Mucosa of descending colon (tissue), 3 donors: Measurements from ENCODE around the gene PHACTR1. TPM values are rescaled to one million over a fixed set of nuclear protein-coding genes. Genes with fewer than 3 reads are reported as not detected.
"Not testable (repeated sequence)": the region's sequence is repeated elsewhere in the genome, so short reads cannot be mapped to it uniquely, and the experiment has no call there.

Source experiments
- ATAC-seq: fragments of 200-7000 bp; cut with Tn5 transposase; one replicate; pipeline ENCODE4 v1.9.1; 2020; ENCODE audit warnings: mild to moderate bottlenecking, moderate library complexity
- DNase-seq, 3 donors: peaks; one replicate each; pipeline ENCODE4 v3.0.0-alpha.2; 2020
- H3K36me3 ChIP-seq: fragments of 200-600 bp; one replicate; pipeline ENCODE4 v1.8.0; 2021; ENCODE audit warnings: low read depth, mild to moderate bottlenecking
- H3K4me1 ChIP-seq: fragments of 200-600 bp; one replicate; pipeline ENCODE4 v1.8.0; 2021; ENCODE audit warnings: low read depth, mild to moderate bottlenecking
- H3K4me3 ChIP-seq: fragments of 200-600 bp; one replicate; pipeline ENCODE4 v1.8.0; 2021; ENCODE audit warnings: mild to moderate bottlenecking
- H3K9me3 ChIP-seq: fragments of 200-600 bp; one replicate; pipeline ENCODE4 v1.8.0; 2021; ENCODE audit warnings: mild to moderate bottlenecking
- intact Hi-C, 2 donors: fragments of 100-400 bp; cut with DNase I in 1 of 2; cut with micrococcal nuclease in 1 of 2; formaldehyde crosslinking; loops; one replicate each; pipeline versions ENCODE4 v1.11.0 to v1.11.1; 2022; cut with DNase I, micrococcal nuclease
- total RNA-seq, 3 donors: library from RNA; stranded (reverse); fragmentation: NEBNext Ultra II Directional in 2 of 3; extraction: Animal tissue kit (Norgen Biotek cat#: 25700) in 2 of 3; gene quantifications; one replicate each; pipeline versions ENCODE4 v1.2.1 to v1.2.4, GENCODE V29; 2021 to 2023
- TF ChIP-seq, protein P1 (sequence below): fragments of 200-600 bp; IDR thresholded peaks from one replicate; pipeline ENCODE4 v1.8.0; 2022; ENCODE audit warnings: antibody characterized with exemption, mild to moderate bottlenecking
- donor health status: DM: no; HTN: no; CAD: no; lungs with moderate emphysema.
- donor health status: DM: no; HTN: no; CAD: no.
- donor health status: DM: no; HTN: yes; CAD: no.

The PHACTR1 gene
- total RNA-seq, 3 donors from 2014 or later: 2.7 to 4.7 (median 3.1) TPM

DNA sequence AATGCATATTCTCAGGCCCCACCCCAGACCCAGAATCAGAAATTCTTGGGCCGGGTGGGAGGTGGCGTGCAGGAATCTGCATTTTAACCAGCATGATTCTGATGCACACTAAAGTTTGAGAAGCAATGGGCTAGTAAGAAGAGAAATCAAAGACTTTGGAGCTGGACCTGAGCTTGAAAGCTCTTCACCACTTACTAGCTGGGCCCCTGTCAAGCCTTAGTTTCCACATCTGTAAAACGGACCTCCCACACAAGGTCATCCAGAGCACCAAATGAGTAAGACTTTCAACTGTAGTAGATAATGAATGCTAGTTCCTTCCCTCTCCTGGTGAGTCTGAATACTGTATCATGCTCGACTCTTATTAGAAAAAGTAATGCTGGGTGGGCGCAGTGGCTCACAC, 524.8 kb downstream of the PHACTR1 start:
- Histone ChIP-seq H3K4me3 (no peak overlapping the region), H3K36me3 (no peaks in the 10 kb centered on the region), H3K9me3 (no peaks in the 10 kb centered on the region), H3K4me1 (no peaks in the 10 kb centered on the region)
- ATAC-seq (no peak), DNase-seq (no peak)
- intact Hi-C loops: no loop called here
- TF ChIP-seq, protein P1, sequence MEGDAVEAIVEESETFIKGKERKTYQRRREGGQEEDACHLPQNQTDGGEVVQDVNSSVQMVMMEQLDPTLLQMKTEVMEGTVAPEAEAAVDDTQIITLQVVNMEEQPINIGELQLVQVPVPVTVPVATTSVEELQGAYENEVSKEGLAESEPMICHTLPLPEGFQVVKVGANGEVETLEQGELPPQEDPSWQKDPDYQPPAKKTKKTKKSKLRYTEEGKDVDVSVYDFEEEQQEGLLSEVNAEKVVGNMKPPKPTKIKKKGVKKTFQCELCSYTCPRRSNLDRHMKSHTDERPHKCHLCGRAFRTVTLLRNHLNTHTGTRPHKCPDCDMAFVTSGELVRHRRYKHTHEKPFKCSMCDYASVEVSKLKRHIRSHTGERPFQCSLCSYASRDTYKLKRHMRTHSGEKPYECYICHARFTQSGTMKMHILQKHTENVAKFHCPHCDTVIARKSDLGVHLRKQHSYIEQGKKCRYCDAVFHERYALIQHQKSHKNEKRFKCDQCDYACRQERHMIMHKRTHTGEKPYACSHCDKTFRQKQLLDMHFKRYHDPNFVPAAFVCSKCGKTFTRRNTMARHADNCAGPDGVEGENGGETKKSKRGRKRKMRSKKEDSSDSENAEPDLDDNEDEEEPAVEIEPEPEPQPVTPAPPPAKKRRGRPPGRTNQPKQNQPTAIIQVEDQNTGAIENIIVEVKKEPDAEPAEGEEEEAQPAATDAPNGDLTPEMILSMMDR: no peak

DNA sequence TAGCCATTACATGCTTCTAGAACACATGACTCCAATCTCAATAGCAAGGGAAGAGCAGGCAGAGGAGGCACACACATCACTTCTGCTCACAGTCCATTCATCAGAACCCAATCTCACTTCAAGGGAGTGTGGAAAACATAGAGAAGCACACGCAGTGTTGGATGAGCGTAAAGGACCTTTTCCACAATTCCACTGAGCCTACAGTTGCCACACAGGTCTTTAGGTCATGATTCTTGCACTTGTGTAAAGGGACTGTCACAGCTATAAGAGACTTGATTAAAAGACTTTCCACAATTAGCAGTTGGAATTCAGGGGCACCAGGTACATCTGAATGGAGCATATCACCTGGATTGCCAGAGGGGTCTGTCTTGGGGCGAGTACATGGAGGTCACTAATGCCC, 525.6 kb downstream of the PHACTR1 start:
- TF ChIP-seq, protein P1: no peak
- Histone ChIP-seq H3K4me3 (no peak overlapping the region), H3K9me3 (no peaks in the 10 kb centered on the region), H3K4me1 (no peaks in the 10 kb centered on the region), H3K36me3 (no peaks in the 10 kb centered on the region)
- no peak for DNase-seq
- intact Hi-C loops: no loop called here
- no peak for ATAC-seq

DNA sequence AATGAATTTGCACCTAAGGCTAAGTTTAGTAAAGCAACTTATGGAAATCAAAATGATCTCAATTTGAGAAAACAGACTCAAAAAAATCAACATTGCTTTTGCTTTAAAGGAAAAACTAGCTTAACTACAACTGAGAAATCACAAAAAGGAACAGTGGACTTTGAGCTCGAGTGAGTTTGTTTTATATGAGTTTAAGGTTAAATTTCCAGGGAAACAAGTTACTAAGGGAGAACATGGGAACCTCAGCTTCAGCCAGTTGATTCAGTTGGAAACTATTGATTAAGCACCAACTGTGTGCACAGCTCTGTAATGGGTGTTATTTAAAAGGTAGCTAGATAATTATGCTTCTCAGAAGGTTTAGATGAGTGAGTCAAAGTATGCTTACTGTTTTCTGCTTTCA, 526.0 kb downstream of the PHACTR1 start:
- Histone ChIP-seq H3K36me3 (no peaks in the 10 kb centered on the region), H3K9me3 (no peaks in the 10 kb centered on the region), H3K4me3 (no peak overlapping the region), H3K4me1 (no peaks in the 10 kb centered on the region)
- ATAC-seq (no peak), DNase-seq (no peak)
- TF ChIP-seq, protein P1: no peak
- intact Hi-C loops: no loop called here

DNA sequence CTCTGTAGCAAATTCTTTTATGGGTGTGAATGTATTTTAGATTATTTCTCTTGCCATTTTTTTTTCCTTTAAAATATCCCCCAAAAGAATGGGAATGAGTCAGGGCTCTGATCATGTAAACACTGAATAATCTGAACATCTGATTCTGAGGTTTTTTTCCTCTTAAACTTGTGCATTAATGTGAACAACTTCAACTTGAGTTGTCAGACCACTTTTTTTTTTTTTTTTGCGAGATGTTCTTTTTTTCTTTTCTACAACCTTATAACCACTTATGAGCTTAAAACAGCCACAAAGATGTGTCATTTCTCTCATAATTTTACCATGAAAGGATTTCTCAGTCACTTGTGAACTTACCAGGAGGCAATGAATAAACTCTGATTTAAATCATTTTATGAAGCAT, 526.5 kb downstream of the PHACTR1 start:
- DNase-seq: no peak
- no peak for ATAC-seq
- TF ChIP-seq, protein P1: no peak
- Histone ChIP-seq H3K36me3 (no peaks in the 10 kb centered on the region), H3K9me3 (no peaks in the 10 kb centered on the region), H3K4me3 (no peak overlapping the region), H3K4me1 (no peaks in the 10 kb centered on the region)
- intact Hi-C loops: no loop called here

DNA sequence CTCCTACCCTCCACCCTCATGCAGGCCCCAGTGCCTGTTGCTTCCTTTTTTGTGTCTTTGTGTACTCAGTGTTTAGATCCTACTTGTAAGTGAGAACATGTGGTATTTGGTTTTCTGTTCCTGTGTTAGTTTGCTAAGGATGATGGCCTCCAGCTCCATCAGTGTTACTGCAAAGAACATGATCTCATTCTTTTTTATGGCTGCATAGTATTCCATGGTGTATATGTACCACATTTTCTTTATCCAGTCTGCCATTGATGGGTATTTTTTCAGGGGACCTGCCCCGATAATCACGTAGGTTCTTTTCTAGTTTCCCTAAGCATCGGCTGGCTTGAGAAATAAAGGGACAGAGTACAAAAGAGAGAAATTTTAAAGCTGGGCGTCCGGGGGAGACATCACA, 527.2 kb downstream of the PHACTR1 start:
- H3K4me3 ChIP-seq, DNase-seq, H3K36me3 ChIP-seq, intact Hi-C loops, H3K4me1 ChIP-seq, ATAC-seq, H3K9me3 ChIP-seq: not testable (repeated sequence)

DNA sequence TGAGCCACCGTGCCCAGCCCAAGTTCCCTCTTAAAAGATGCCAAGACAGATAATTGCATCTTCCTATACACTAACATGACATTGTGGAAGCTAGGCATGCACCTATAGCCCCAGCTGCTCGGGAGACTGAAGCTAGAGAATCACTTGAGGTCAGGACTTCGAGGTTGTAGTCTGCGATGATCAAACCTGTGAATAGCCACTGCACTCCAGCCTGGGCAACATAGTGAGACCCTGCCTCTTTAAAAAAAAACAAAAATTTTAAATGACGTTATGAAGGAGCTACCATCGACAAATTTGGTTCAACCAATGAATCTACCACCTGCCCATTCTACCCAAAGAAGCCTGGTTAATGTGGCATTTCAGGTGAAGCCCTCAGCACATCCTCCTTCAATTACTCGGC, 531.1 kb downstream of the PHACTR1 start:
- DNase-seq (no peak), ATAC-seq (no peak)
- no peaks in the 10 kb centered on the region for H3K4me1 ChIP-seq
- intact Hi-C loops: no loop called here
- H3K4me3 ChIP-seq: no peak overlapping the region
- H3K9me3 ChIP-seq: no peaks in the 10 kb centered on the region
- H3K36me3 ChIP-seq: no peaks in the 10 kb centered on the region
- TF ChIP-seq, protein P1: no peak
